Right lung (tissue), 5 donors: Measurements from ENCODE around the gene FBXO24. TPM values are rescaled to one million over a fixed set of nuclear protein-coding genes. Genes with fewer than 3 reads are reported as not detected.

ENCODE experiments used
- polyA plus RNA-seq, 5 donors: library from polyadenylated mRNA; unstranded; fragments of 120-200 nt; gene quantifications; one replicate each; pipeline versions ENCODE4 v1.2.1 to v1.2.3, GENCODE V29; 2013; ENCODE audit warnings: inconsistent platforms in 1 of 5, low replicate concordance in 1 of 5; ENCODE audit not compliant: insufficient read length in 5 of 5, insufficient read depth in 1 of 5

Gene FBXO24
- polyA plus RNA-seq, 5 donors: 4.0 to 4.8 (median 4.5) TPM

Other genes with a start within 250 kb of the FBXO24 start
- gene PILRB, start 228.2 kb upstream of the FBXO24 start, polyA plus RNA-seq: 10 to 100 TPM; 30.4 to 52.3 (median 39.1) TPM
- 1 to 10 TPM; 3.2 to 6.3 (median 6.1) TPM for gene PILRA, start 212.8 kb upstream of the FBXO24 start, polyA plus RNA-seq
- gene ZCWPW1, start 157.6 kb upstream of the FBXO24 start, polyA plus RNA-seq: 10 to 100 TPM in 1 of 5 donors, 1 to 10 TPM in 4; 8.2 to 10.4 (median 8.6) TPM
- gene MEPCE, start 156.5 kb upstream of the FBXO24 start, polyA plus RNA-seq: 10 to 100 TPM; 39.7 to 51.2 (median 43.3) TPM
- gene PPP1R35, start 149.8 kb upstream of the FBXO24 start, polyA plus RNA-seq: 10 to 100 TPM; 12.3 to 28.4 (median 16.8) TPM
- gene SPACDR, start 122.1 kb upstream of the FBXO24 start, polyA plus RNA-seq: 1 to 10 TPM; 2.0 to 6.2 (median 4.0) TPM
- 10 to 100 TPM; 39.6 to 78.9 (median 55.3) TPM for gene TSC22D4, start 107.1 kb upstream of the FBXO24 start, polyA plus RNA-seq
- 1 to 10 TPM; 2.3 to 5.3 (median 3.0) TPM for gene NYAP1, start 102.4 kb upstream of the FBXO24 start, polyA plus RNA-seq
- 10 to 100 TPM; 21.0 to 34.8 (median 29.5) TPM for gene AGFG2, start 47.1 kb upstream of the FBXO24 start, polyA plus RNA-seq
- gene SAP25, start 12.4 kb upstream of the FBXO24 start, polyA plus RNA-seq: 10 to 100 TPM in 1 of 5 donors, 1 to 10 TPM in 4; 2.8 to 12.8 (median 6.8) TPM
- 10 to 100 TPM; 32.9 to 83.5 (median 58.0) TPM for gene LRCH4, start 199 bp upstream of the FBXO24 start, polyA plus RNA-seq
- 100 to 1,000 TPM; 140 to 265 (median 179) TPM for gene PCOLCE, start 16.0 kb downstream of the FBXO24 start, polyA plus RNA-seq
- 10 to 100 TPM; 25.3 to 40.0 (median 30.8) TPM for gene MOSPD3, start 26.2 kb downstream of the FBXO24 start, polyA plus RNA-seq
- 1 to 10 TPM; 1.1 to 4.6 (median 1.6) TPM for gene TFR2, start 55.2 kb downstream of the FBXO24 start, polyA plus RNA-seq
- under 1 TPM in 3 of 5 donors, not detected in 2; 0.13 to 0.40 (median 0.28) TPM for gene ACTL6B, start 70.1 kb downstream of the FBXO24 start, polyA plus RNA-seq
- 100 to 1,000 TPM; 131 to 271 (median 184) TPM for gene GNB2, start 87.4 kb downstream of the FBXO24 start, polyA plus RNA-seq
- gene GIGYF1, start 107.9 kb downstream of the FBXO24 start, polyA plus RNA-seq: 10 to 100 TPM; 30.4 to 52.9 (median 42.0) TPM
- 10 to 100 TPM; 15.0 to 31.3 (median 18.0) TPM for gene POP7, start 119.8 kb downstream of the FBXO24 start, polyA plus RNA-seq
- under 1 TPM in 4 of 5 donors, not detected in 1; 0.13 to 0.24 (median 0.16) TPM for gene EPO, start 134.1 kb downstream of the FBXO24 start, polyA plus RNA-seq
- gene ZAN, start 147.3 kb downstream of the FBXO24 start, polyA plus RNA-seq: under 1 TPM in 2 of 5 donors, not detected in 3; 0.01 to 0.03 TPM
- 100 to 1,000 TPM in 2 of 5 donors, 10 to 100 TPM in 3; 79.7 to 112 (median 93.4) TPM for gene EPHB4, start 241.2 kb downstream of the FBXO24 start, polyA plus RNA-seq